ENCODE data around the gene ARHGEF25.
A peak's percentile ranks its signal among the peaks of the same experiment; 100 is the strongest.

The ARHGEF25 gene

GRCh38 chr12:57657744-57658143, 46.5 kb downstream of the ARHGEF25 start:
- H3K36me3 ChIP-seq (ENCODE audit: control insufficient read depth in 2 of 2, insufficient read depth in 1 of 2, low read length in 2 of 2), result no peaks in the 10 kb centered on the region
- no peak overlapping the region for H3K4me3 ChIP-seq (ENCODE audit: low read depth, low read length)
- H3K27ac ChIP-seq (ENCODE audit: extremely low read depth, low read depth, low read length), result no peak overlapping the region
- ChIA-PET POLR2A (interaction anchor here (1.3 kb wide), 1 partner anchor 20 kb away, joined by 3 read pairs; no protein-coding TSS in a partner anchor), CTCF (interaction anchor here (1.0 to 1.2 kb wide), 2 partner anchors 16 to 35 kb away, joined by 3 to 4 read pairs; no protein-coding TSS in a partner anchor)
- no peak for TF ChIP-seq ZNF335 (tag by site-specific recombination; conservative IDR thresholded peaks at IDR 0.05)
- TF ChIP-seq TRIM28 (IDR thresholded peaks at IDR 0.05; ENCODE audit: borderline replicate concordance, low read length), result no peak
- H3K4me1 ChIP-seq (ENCODE audit: control insufficient read depth, insufficient read depth, low read length), result no peaks in the 10 kb centered on the region
- no peaks in the 10 kb centered on the region for H3K9me3 ChIP-seq (ENCODE audit: control insufficient read depth, insufficient read depth, low read depth, low read length)

GRCh38 chr12:57658890-57659289, 47.7 kb downstream of the ARHGEF25 start:
- POLR2A ChIA-PET, result no interaction called here
- no peak for TF ChIP-seq ZNF776 (tag by site-specific recombination; IDR thresholded peaks at IDR 0.05; ENCODE audit: borderline replicate concordance)
- TF ChIP-seq ZSCAN5A (tag by site-specific recombination; IDR thresholded peaks at IDR 0.05), result no peak
- TF ChIP-seq AEBP2 (tag by site-specific recombination; IDR thresholded peaks at IDR 0.05; ENCODE audit: borderline replicate concordance), result no peak
- TF ChIP-seq ZSCAN18 (tag by site-specific recombination; IDR thresholded peaks at IDR 0.05), result no peak
- TF ChIP-seq SP2 (tag by site-specific recombination; IDR thresholded peaks at IDR 0.05), result no peak
- TF ChIP-seq EGR2 (tag by site-specific recombination; IDR thresholded peaks at IDR 0.05; ENCODE audit: low read depth), result no peak
- no peak for TF ChIP-seq KLF17 (tag by site-specific recombination; IDR thresholded peaks at IDR 0.05)
- CTCF ChIA-PET, result interaction anchor here (0.5 kb wide), 1 partner anchor 76 kb away, joined by 5 read pairs; no protein-coding TSS in a partner anchor
- Histone ChIP-seq H3K36me3 (ENCODE audit: control insufficient read depth in 2 of 2, insufficient read depth in 1 of 2, low read length in 2 of 2) (no peaks in the 10 kb centered on the region), H3K9me3 (ENCODE audit: control insufficient read depth, insufficient read depth, low read depth, low read length) (no peaks in the 10 kb centered on the region), H3K4me1 (ENCODE audit: control insufficient read depth, insufficient read depth, low read length) (no peaks in the 10 kb centered on the region), H3K27ac (ENCODE audit: extremely low read depth, low read depth, low read length) (no peak overlapping the region), H3K4me3 (ENCODE audit: low read depth, low read length) (no peak overlapping the region)

- H3K27ac ChIP-seq (ENCODE audit: extremely low read depth, low read depth, low read length), result no peak overlapping the region
- POLR2A ChIA-PET, result no interaction called here
- CTCF ChIA-PET, result interaction anchor here (1.4 to 2.6 kb wide), 3 partner anchors 28 to 78 kb away, joined by 5 to 9 read pairs (median 8); partner anchors contain the start of genes B4GALNT1 and OS9
- TF ChIP-seq ZNF664 (tag by site-specific recombination; IDR thresholded peaks at IDR 0.05) (no peak), ZNF580 (tag by site-specific recombination; IDR thresholded peaks at IDR 0.05) (no peak), ZBTB49 (tag by site-specific recombination; IDR thresholded peaks at IDR 0.05; ENCODE audit: low read depth) (no peak), ZNF341 (tag by site-specific recombination; IDR thresholded peaks at IDR 0.05; ENCODE audit: low read depth) (no peak), ZNF140 (tag by site-specific recombination; IDR thresholded peaks at IDR 0.05) (no peak), KLF7 (tag by site-specific recombination; IDR thresholded peaks at IDR 0.05; ENCODE audit: borderline replicate concordance) (no peak), ZNF311 (tag by site-specific recombination; IDR thresholded peaks at IDR 0.05; ENCODE audit: borderline replicate concordance) (no peak), ZNF549 (tag by site-specific recombination; IDR thresholded peaks at IDR 0.05) (peak; percentile 71), ZNF184 (tag by site-specific recombination; IDR thresholded peaks at IDR 0.05) (0 out of 2 replicates have a peak, but pooled peaks have one; percentile 48), ZNF626 (tag by site-specific recombination; IDR thresholded peaks at IDR 0.05) (peak; percentile 71; the same call in 1 of the 2 replicates), ZNF747 (tag by site-specific recombination; IDR thresholded peaks at IDR 0.05) (no peak), SETDB1 (IDR thresholded peaks at IDR 0.05; ENCODE audit: insufficient read length, low read length) (peak; percentile 99), SALL2 (tag by site-specific recombination; IDR thresholded peaks at IDR 0.05; ENCODE audit: borderline replicate concordance) (no peak)
Measured at GRCh38 chr12:57661376-57661775, 50.1 kb downstream of the ARHGEF25 start.

More at GRCh38 chr12:57661376-57661775, 50.1 kb downstream of the ARHGEF25 start:
- no peaks in the 10 kb centered on the region for H3K36me3 ChIP-seq (ENCODE audit: control insufficient read depth in 2 of 2, insufficient read depth in 1 of 2, low read length in 2 of 2)
- no peaks in the 10 kb centered on the region for H3K4me1 ChIP-seq (ENCODE audit: control insufficient read depth, insufficient read depth, low read length)
- no peaks in the 10 kb centered on the region for H3K9me3 ChIP-seq (ENCODE audit: control insufficient read depth, insufficient read depth, low read depth, low read length)
- no peak overlapping the region for H3K4me3 ChIP-seq (ENCODE audit: low read depth, low read length)

All from HEK293 (cell line).